Measurements from ENCODE around the gene C12orf42.

The C12orf42 gene

GRCh38 chr12:103495469-103496456 is at the start of gene C12orf42:
C12orf42 (minus strand) TSS chr12:103495968; CDS start chr12:103478426, 17,542 bp downstream.
- no peak for TF ChIP-seq GATA2 (IDR thresholded peaks at IDR 0.05; ENCODE audit: low read depth, low read length)
- no peak for TF ChIP-seq GATA3 (IDR thresholded peaks at IDR 0.05; ENCODE audit: low read depth, low read length)

- no peak for TF ChIP-seq GATA3 (IDR thresholded peaks at IDR 0.05; ENCODE audit: low read depth, low read length)
- TF ChIP-seq GATA2 (IDR thresholded peaks at IDR 0.05; ENCODE audit: low read depth, low read length), result no peak
Observed at GRCh38 chr12:103542078-103542477, 46.3 kb upstream of the C12orf42 start.

GRCh38 chr12:103540319-103540718 is 44.6 kb upstream of the C12orf42 start:
- no peak for TF ChIP-seq GATA3 (IDR thresholded peaks at IDR 0.05; ENCODE audit: low read depth, low read length)
- no peak for TF ChIP-seq GATA2 (IDR thresholded peaks at IDR 0.05; ENCODE audit: low read depth, low read length)

- no peak for TF ChIP-seq GATA3 (IDR thresholded peaks at IDR 0.05; ENCODE audit: low read depth, low read length)
- no peak for TF ChIP-seq GATA2 (IDR thresholded peaks at IDR 0.05; ENCODE audit: low read depth, low read length)
Observed at GRCh38 chr12:103538397-103538796, 42.6 kb upstream of the C12orf42 start.

- TF ChIP-seq GATA2 (IDR thresholded peaks at IDR 0.05; ENCODE audit: low read depth, low read length) (no peak), GATA3 (IDR thresholded peaks at IDR 0.05; ENCODE audit: low read depth, low read length) (no peak)
Observed at GRCh38 chr12:103530307-103531066, 34.7 kb upstream of the C12orf42 start.

- no peak for TF ChIP-seq GATA3 (IDR thresholded peaks at IDR 0.05; ENCODE audit: low read depth, low read length)
- no peak for TF ChIP-seq GATA2 (IDR thresholded peaks at IDR 0.05; ENCODE audit: low read depth, low read length)
Observed at GRCh38 chr12:103529306-103529705, 33.5 kb upstream of the C12orf42 start.

GRCh38 chr12:103524238-103524875 is 28.6 kb upstream of the C12orf42 start:
- TF ChIP-seq GATA2 (IDR thresholded peaks at IDR 0.05; ENCODE audit: low read depth, low read length) (peak; percentile 50), GATA3 (IDR thresholded peaks at IDR 0.05; ENCODE audit: low read depth, low read length) (peak; percentile 32; the same call in 1 of the 2 replicates)

- no peak for TF ChIP-seq GATA3 (IDR thresholded peaks at IDR 0.05; ENCODE audit: low read depth, low read length)
- TF ChIP-seq GATA2 (IDR thresholded peaks at IDR 0.05; ENCODE audit: low read depth, low read length), result no peak
Observed at GRCh38 chr12:103523771-103524170, 28.0 kb upstream of the C12orf42 start.

- TF ChIP-seq GATA3 (IDR thresholded peaks at IDR 0.05; ENCODE audit: low read depth, low read length) (no peak), GATA2 (IDR thresholded peaks at IDR 0.05; ENCODE audit: low read depth, low read length) (no peak)
Observed at GRCh38 chr12:103520686-103521215, 25.0 kb upstream of the C12orf42 start.

GRCh38 chr12:103519632-103520031 is 23.9 kb upstream of the C12orf42 start:
- TF ChIP-seq GATA3 (IDR thresholded peaks at IDR 0.05; ENCODE audit: low read depth, low read length) (no peak), GATA2 (IDR thresholded peaks at IDR 0.05; ENCODE audit: low read depth, low read length) (no peak)

GRCh38 chr12:103518899-103519298 is 23.1 kb upstream of the C12orf42 start:
- TF ChIP-seq GATA3 (IDR thresholded peaks at IDR 0.05; ENCODE audit: low read depth, low read length) (no peak), GATA2 (IDR thresholded peaks at IDR 0.05; ENCODE audit: low read depth, low read length) (no peak)

GRCh38 chr12:103517161-103517560 is 21.4 kb upstream of the C12orf42 start:
- TF ChIP-seq GATA3 (IDR thresholded peaks at IDR 0.05; ENCODE audit: low read depth, low read length) (no peak), GATA2 (IDR thresholded peaks at IDR 0.05; ENCODE audit: low read depth, low read length) (no peak)

- TF ChIP-seq GATA3 (IDR thresholded peaks at IDR 0.05; ENCODE audit: low read depth, low read length) (no peak), GATA2 (IDR thresholded peaks at IDR 0.05; ENCODE audit: low read depth, low read length) (no peak)
Observed at GRCh38 chr12:103515341-103515740, 19.6 kb upstream of the C12orf42 start.

GRCh38 chr12:103513875-103514274 is 18.1 kb upstream of the C12orf42 start:
- TF ChIP-seq GATA2 (IDR thresholded peaks at IDR 0.05; ENCODE audit: low read depth, low read length) (no peak), GATA3 (IDR thresholded peaks at IDR 0.05; ENCODE audit: low read depth, low read length) (no peak)

All from SH-SY5Y (cell line).